OCI-LY3 (cell line): ENCODE data around the gene CLDN14.

ENCODE experiments used
- H2AFZ ChIP-seq: fragments of 200-600, 300-600 bp; shearing (Covaris generic); 2 replicates; pipeline ENCODE4 v1.6.0; 2014; ENCODE audit warnings: antibody characterized with exemption, low read depth, low read length
- H3K27ac ChIP-seq: fragments of 200-600, 300-600 bp; sonication (generic); 2 replicates; pipeline ENCODE4 v1.5.1; 2014; ENCODE audit warnings: mild to moderate bottlenecking, low read length, moderate library complexity, mixed read lengths
- H3K27me3 ChIP-seq: fragments of 200-600, 300-600 bp; sonication (generic); 2 replicates; pipeline ENCODE4 v1.6.1; 2014; ENCODE audit warnings: low read depth, low read length, mixed read lengths
- H3K36me3 ChIP-seq: fragments of 200-600, 300-600 bp; sonication (generic); replicated peaks from 2 replicates; pipeline ENCODE3; 2014; ENCODE audit warnings: low read depth, low read length, mixed read lengths
- H3K4me1 ChIP-seq: fragments of 300-600, 200-600 bp; sonication (generic); 2 replicates; pipeline ENCODE4 v1.6.1; 2014; ENCODE audit warnings: low read length, mixed read lengths
- H3K4me2 ChIP-seq: fragments of 200-600, 300-600 bp; sonication (generic); 2 replicates; pipeline ENCODE4 v1.6.1; 2014; ENCODE audit warnings: low read length, mixed read lengths
- H3K4me3 ChIP-seq: fragments of 300-600, 200-600 bp; sonication (generic); 2 replicates; pipeline ENCODE4 v1.5.1; 2014; ENCODE audit warnings: antibody characterized with exemption, mild to moderate bottlenecking, low read length, moderate library complexity
- H3K79me2 ChIP-seq: fragments of 300-600, 200-600 bp; shearing (Covaris generic); 2 replicates; pipeline ENCODE4 v1.6.1; 2014; ENCODE audit warnings: mild to moderate bottlenecking, low read length, mixed read lengths
- H3K9ac ChIP-seq: fragments of 300-600, 200-600 bp; shearing (Covaris generic); 2 replicates; pipeline ENCODE4 v1.6.0; 2014; ENCODE audit warnings: mild to moderate bottlenecking, low read length, moderate library complexity
- H3K9me3 ChIP-seq: fragments of 200-600, 300-600 bp; shearing (Covaris generic); 2 replicates; pipeline ENCODE4 v1.6.1; 2014; ENCODE audit warnings: low read length, mixed read lengths; ENCODE audit not compliant: insufficient read depth
- H4K20me1 ChIP-seq: fragments of 200-600, 300-600 bp; sonication (generic); 2 replicates; pipeline ENCODE4 v1.6.1; 2016; ENCODE audit warnings: low read length, mixed read lengths; ENCODE audit not compliant: insufficient read depth
- EZH2phosphoT487 ChIP-seq: fragments of 200-600 bp; shearing (Covaris generic); IDR thresholded peaks from 2 replicates; pipeline ENCODE4 v1.6.1; 2018; ENCODE audit warnings: antibody characterized with exemption, mixed run types, low read depth
- TF ChIP-seq, protein P1 (sequence below): fragments of 200-600, 300-600 bp; sonication (generic); IDR thresholded peaks from 2 replicates; pipeline ENCODE4 v1.5.1; 2014; ENCODE audit warnings: antibody characterized with exemption, low read length, low read depth

The CLDN14 gene

DNA sequence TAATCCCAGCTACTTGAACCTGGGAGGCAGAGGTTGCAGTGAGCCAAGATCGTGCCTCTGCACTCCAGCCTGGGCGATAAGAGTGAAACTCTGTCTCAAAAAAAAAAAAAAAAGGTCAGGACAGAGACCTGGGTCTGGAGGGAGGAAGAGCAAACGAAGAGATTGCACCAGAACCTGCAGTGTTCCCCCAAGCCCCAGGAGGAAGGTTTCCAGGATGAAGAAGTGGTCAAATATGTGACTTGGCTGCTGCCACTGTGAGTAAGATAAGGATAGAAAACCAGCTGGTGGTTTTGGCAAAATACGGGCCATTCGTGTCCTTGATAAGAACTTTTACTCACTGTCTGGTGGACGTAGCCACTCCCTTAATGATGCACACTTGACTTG is 42.2 kb downstream of the CLDN14 start:
- H3K4me2 ChIP-seq, result no peak overlapping the region
- no peaks in the 10 kb centered on the region for H3K27me3 ChIP-seq
- H3K9ac ChIP-seq, result no peak overlapping the region
- no peaks in the 10 kb centered on the region for H3K36me3 ChIP-seq
- H3K4me3 ChIP-seq, result no peak overlapping the region
- TF ChIP-seq EZH2phosphoT487, result no peak
- TF ChIP-seq, protein P1, sequence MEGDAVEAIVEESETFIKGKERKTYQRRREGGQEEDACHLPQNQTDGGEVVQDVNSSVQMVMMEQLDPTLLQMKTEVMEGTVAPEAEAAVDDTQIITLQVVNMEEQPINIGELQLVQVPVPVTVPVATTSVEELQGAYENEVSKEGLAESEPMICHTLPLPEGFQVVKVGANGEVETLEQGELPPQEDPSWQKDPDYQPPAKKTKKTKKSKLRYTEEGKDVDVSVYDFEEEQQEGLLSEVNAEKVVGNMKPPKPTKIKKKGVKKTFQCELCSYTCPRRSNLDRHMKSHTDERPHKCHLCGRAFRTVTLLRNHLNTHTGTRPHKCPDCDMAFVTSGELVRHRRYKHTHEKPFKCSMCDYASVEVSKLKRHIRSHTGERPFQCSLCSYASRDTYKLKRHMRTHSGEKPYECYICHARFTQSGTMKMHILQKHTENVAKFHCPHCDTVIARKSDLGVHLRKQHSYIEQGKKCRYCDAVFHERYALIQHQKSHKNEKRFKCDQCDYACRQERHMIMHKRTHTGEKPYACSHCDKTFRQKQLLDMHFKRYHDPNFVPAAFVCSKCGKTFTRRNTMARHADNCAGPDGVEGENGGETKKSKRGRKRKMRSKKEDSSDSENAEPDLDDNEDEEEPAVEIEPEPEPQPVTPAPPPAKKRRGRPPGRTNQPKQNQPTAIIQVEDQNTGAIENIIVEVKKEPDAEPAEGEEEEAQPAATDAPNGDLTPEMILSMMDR, result no peak
- no peak overlapping the region for H3K27ac ChIP-seq
- H3K4me1 ChIP-seq, result peaks cover 28% of the 10 kb centered on the region
- H3K79me2 ChIP-seq, result no peaks in the 10 kb centered on the region
- H2AFZ ChIP-seq, result no peak overlapping the region
- no peaks in the 10 kb centered on the region for H4K20me1 ChIP-seq
- no peaks in the 10 kb centered on the region for H3K9me3 ChIP-seq

DNA sequence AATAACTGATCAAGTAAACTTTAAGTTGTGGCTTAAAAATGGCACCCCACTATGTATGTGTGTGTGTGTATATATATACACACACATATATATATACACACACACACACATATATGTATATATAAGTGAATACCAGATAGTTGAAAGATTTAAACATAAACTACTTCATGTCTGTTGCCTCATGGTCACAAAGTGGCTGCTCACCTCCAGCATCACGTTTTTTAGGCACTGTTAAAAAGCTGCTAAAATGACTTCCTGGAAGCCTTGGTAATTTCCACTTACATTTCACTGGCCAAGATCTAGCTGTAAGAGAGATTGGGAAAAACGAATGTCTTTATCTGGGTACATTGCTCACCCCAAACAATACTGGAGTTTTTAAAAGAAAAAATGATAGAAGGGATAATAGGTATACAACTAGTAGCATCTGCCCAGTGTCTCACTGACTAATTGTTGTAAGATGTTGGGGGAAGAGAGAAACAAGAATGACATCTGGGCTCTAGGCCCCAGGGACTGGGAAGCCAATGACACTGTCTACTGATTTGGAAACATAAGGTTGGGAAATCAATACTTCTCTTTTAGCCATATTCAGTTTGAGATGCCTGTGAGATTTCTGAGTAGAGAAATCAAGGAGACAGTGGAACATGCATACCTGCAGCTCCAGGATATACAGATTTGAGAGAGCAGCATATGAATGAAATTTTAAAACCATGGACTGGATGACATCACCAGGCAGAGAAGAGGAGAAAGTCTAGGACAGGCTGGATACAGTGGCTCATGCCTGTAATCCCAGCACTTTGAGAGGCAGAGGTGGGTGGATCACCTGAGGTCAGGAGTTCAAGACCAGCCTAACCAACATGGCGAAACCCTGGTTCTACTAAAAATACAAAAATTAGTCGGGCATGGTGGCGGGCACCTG is 42.8 kb downstream of the CLDN14 start:
- TF ChIP-seq, protein P1, result no peak
- TF ChIP-seq EZH2phosphoT487, result no peak
- no peaks in the 10 kb centered on the region for H3K9me3 ChIP-seq
- H3K4me1 ChIP-seq, result peaks cover 31% of the 10 kb centered on the region
- H3K9ac ChIP-seq, result no peak overlapping the region
- no peaks in the 10 kb centered on the region for H3K79me2 ChIP-seq
- no peak overlapping the region for H3K27ac ChIP-seq
- no peaks in the 10 kb centered on the region for H4K20me1 ChIP-seq
- no peak overlapping the region for H3K4me3 ChIP-seq
- H3K27me3 ChIP-seq, result no peaks in the 10 kb centered on the region
- no peak overlapping the region for H2AFZ ChIP-seq
- H3K4me2 ChIP-seq, result no peak overlapping the region
- no peaks in the 10 kb centered on the region for H3K36me3 ChIP-seq

DNA sequence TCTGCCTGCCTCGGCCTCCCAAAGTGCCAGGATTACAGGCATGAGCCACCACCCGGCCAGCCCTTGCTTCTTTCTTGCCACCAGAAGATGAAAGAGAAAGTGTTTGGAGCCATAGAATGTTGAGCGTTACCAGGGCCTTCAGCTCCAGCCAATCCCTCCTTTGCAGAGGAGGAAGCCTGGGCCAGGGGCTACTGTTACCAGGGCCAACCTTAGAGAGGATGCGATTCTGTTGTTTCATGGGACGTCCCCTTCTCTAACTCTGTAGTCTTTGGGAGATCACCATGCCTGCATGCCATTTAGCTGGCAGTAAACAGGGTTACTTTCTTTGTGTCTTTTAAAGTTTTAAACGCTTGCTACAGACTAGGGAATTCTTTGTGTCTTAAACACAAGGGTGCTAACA is 45.8 kb downstream of the CLDN14 start:
- peak overlapping the region; percentile 59 for H3K27ac ChIP-seq
- H3K9ac ChIP-seq, result no peak overlapping the region
- H3K79me2 ChIP-seq, result no peaks in the 10 kb centered on the region
- H3K27me3 ChIP-seq, result no peaks in the 10 kb centered on the region
- peaks cover 53% of the 10 kb centered on the region for H3K4me1 ChIP-seq
- no peaks in the 10 kb centered on the region for H4K20me1 ChIP-seq
- peak overlapping the region; percentile 69; the same call in 1 of the 2 replicates for H2AFZ ChIP-seq
- peak overlapping the region; percentile 50 for H3K4me2 ChIP-seq
- no peak overlapping the region for H3K4me3 ChIP-seq
- no peaks in the 10 kb centered on the region for H3K9me3 ChIP-seq
- H3K36me3 ChIP-seq, result no peaks in the 10 kb centered on the region
- no peak for TF ChIP-seq EZH2phosphoT487
- TF ChIP-seq, protein P1, result no peak

DNA sequence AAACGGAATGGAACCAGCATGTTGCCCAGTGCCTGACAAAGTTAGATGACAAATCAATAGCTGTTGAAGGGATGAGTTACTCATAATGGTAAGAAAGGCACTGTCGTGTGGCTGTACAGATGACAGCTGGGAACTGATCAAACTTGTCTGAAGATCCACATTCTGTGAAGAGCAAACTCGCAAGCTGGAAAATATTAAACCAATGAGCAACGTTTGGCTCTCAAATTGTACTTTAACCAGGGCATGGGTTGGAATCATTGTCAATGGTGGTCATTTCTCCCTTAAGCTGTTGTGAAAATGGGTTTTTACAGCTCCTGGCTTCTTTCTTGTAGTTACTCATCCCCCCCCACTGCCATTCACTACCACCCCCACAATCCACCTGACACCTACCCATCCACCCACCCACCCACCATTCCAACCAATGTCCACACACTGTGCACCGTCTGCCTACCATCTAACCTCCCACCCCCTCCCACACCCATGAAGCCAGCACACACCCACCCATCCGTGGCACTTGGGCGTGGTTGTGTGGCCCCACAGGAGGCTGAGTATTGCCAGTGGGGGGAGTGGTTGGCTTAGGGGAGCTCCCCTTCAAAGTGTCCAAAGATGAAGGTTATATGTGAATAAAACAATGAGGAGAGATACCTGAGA is 46.7 kb downstream of the CLDN14 start:
- TF ChIP-seq, protein P1, result no peak
- no peak for TF ChIP-seq EZH2phosphoT487

More for the DNA sequence above, 46.7 kb downstream of the CLDN14 start:
- no peaks in the 10 kb centered on the region for H3K9me3 ChIP-seq
- H3K36me3 ChIP-seq, result no peaks in the 10 kb centered on the region
- no peaks in the 10 kb centered on the region for H4K20me1 ChIP-seq
- H3K4me1 ChIP-seq, result peaks cover 53% of the 10 kb centered on the region
- no peak overlapping the region for H3K4me3 ChIP-seq
- H3K27ac ChIP-seq, result peak overlapping the region; percentile 59
- H3K79me2 ChIP-seq, result no peaks in the 10 kb centered on the region
- peak overlapping the region; percentile 50 for H3K4me2 ChIP-seq
- H3K27me3 ChIP-seq, result no peaks in the 10 kb centered on the region
- H2AFZ ChIP-seq, result no peak overlapping the region
- H3K9ac ChIP-seq, result peak overlapping the region; percentile 17; the same call in 1 of the 2 replicates
